GM18505 (cell line): ENCODE results near the gene PHGDH.
A peak's percentile ranks its signal among the peaks of the same experiment; 100 is the strongest.

Source experiments
- ATAC-seq: cut with Tn5 transposase; IDR thresholded peaks from one replicate; pipeline ENCODE4 v1.9.1; 2021; ENCODE audit not compliant: unreplicated experiment
- POLR2A ChIP-seq: IDR thresholded peaks from 4 replicates; pipeline ENCODE4 v1.6.1; 2011; ENCODE audit warnings: borderline replicate concordance; ENCODE audit not compliant: insufficient read depth, insufficient read length; ENCODE audit errors: extremely low read depth

PHGDH gene

DNA sequence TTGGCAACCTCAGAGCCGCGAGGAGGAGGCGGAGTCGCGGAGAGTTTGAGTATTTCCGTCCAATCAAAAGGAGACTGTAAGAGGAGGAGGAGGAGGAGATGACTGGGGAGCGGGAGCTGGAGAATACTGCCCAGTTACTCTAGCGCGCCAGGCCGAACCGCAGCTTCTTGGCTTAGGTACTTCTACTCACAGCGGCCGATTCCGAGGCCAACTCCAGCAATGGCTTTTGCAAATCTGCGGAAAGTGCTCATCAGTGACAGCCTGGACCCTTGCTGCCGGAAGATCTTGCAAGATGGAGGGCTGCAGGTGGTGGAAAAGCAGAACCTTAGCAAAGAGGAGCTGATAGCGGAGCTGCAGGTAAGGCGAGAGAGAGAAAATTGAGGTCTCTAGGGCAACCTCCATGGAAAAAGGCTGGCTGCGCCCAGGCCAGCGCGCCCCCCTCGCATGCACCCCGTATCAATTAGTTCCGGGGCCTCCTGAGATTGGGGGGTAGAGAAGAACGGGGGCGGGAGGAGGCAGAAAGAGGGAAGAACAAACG lies at the start of gene PHGDH:
Gene PHGDH (plus strand): TSS at position 131 of the 538 bp plus-strand sequence. CDS start 89 bp downstream, at position 220.
- ATAC-seq = peak; percentile 72
- peak; percentile 49 for TF ChIP-seq POLR2A

DNA sequence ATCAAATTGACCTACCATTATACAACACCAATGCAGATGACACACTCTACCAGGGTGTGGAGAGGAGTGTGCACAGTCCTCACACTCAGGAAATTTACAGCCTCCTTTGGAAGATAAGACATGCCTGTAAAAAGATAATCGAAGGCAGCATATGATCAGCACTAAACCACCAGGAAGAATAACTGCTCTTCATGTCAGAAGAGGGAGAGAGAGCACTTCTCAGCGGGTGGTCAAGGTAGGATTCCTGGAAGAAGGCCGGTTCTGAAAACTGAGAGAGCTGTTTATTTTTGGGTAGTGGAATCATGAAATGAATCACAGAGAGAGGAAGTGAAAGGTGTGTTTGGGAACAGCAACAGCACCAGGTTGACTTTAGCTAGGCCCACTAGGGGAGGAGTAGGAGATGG lies 49.7 kb upstream of the PHGDH start:
- no peak for TF ChIP-seq POLR2A
- ATAC-seq = peak; percentile 79

DNA sequence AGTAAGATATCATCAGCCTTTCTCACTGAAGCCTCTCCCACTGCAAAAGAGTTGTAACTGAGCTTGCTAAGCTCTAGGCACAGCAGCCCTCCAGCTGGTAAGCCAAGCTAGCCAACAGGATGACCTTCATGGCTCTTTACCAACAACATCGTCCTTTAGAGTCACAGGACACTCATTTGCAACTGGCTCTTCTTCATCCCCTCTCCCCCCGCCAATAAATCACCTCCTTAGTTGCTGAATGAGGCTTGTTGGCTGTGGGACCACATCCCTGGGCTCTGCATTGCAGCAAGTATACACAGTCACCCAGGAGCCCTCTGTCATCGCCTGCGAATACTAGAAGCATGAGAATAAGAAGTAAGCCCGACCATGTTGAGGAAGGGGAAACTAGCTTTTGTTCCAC lies 47.7 kb upstream of the PHGDH start:
- TF ChIP-seq POLR2A = no peak
- no peak for ATAC-seq

DNA sequence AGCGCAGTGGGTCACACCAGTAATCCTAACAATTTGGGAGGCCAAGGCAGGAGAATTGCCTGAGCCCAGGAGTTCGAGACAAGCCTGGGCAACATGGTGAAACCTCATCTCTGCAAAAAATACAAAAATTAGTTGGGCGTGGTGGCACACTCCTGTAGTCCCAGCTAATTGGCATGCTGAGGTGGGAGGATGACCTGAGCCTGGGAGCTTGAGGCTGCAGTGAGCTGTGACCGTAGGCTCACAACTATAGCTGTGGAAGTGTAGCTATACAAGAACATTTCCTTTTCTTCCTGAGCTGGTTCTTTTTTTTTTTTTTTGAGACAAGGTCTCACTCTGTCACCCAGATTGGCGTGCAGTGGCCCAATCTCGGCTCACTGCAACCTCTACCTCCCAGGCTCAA lies 44.6 kb upstream of the PHGDH start:
- no peak for TF ChIP-seq POLR2A
- ATAC-seq = no peak

DNA sequence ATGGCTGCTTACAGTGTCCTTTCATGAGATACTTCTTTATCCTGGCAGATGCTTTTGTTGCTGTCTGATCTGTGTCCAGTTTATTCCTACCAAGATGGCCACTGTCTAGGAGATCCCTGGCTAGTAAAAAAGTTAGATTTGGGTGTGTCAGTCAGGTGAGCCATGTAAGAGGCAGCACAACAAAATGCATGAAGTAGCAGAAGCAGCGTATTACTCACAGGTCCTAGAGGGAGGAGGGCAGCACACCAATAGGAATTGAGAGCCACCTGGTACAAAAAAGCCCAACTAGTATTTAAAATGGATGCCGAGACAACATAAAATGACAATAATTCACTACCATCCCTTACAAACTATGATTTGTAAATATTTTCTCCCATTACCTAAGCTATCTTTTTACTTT lies 40.8 kb upstream of the PHGDH start:
- ATAC-seq = no peak
- TF ChIP-seq POLR2A = no peak

DNA sequence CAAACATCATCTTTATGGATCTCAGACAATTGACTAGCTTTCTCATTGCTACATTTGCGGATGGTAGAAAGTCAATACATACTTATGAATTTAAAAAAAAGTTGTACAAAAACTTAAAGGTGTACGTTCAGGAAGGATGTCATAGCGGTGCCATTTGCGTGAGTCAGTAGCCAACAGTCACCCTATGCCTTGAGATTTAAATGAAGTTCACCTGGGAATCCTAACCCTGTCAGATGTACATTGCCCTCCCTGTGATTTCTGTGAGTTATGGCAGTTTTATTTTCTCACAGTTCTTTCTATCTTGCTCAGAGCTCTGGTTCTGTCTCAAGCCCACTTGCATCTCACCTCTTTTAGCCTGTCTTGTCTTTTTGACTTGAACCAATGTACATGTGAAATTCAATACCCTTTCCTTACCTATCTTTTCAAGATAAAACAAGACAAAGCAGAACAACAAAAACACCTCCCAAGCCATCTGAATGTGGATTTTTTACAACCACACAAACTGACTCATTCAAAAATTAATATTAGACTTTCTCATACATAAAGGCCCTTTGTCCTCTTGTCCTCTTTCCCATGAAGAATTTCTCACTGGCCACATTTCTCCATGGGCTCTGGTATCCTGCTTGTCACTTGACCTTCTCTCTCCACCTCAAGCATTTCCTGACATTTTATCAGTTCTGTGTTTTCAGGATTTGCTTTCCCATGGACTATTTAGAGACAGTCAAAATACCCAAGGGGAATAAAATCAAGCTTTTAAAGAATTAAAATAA lies 38.4 kb upstream of the PHGDH start:
- ATAC-seq = no peak
- TF ChIP-seq POLR2A = no peak

DNA sequence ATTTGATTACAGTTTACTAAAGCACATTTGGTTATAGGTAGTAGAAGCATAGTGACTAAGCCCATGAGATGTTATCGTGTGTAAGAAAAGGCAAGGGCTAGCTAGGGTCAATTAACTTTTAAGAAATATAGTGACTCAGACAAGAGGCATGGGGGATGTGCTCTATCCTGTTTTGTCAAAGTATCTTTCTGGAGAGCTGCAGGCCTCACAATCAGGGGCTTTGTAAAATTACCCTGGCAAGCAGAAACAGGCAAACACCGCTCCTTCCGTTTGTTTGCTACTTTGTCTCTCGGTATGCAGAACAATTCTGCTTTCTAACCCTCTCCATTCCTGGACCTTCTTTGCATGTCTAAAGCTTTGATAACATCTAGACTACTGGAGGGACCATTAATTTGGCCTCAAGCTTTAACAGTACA lies 37.6 kb upstream of the PHGDH start:
- ATAC-seq = no peak
- TF ChIP-seq POLR2A = no peak

DNA sequence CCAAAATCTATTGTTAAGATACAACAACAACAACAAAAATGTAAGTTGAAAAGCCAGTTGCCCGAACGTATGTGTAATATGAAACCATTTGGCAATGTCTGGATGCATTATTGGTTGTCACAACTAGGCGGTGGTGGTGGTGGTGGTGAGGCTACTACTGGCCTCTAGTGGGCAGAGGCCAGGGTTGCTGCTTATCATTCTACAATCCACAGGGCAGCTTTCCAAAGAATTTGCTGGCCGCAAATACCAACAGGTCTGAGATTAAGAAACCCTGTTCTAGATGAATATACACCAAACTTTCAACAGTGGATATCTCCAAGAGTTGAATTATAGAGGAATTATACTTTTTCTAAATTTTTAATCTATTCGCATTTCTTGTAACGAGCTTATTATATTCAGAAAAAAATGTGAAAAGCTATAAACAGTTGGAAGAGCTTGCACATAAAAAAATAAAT lies 36.9 kb upstream of the PHGDH start:
- no peak for ATAC-seq
- TF ChIP-seq POLR2A = no peak

DNA sequence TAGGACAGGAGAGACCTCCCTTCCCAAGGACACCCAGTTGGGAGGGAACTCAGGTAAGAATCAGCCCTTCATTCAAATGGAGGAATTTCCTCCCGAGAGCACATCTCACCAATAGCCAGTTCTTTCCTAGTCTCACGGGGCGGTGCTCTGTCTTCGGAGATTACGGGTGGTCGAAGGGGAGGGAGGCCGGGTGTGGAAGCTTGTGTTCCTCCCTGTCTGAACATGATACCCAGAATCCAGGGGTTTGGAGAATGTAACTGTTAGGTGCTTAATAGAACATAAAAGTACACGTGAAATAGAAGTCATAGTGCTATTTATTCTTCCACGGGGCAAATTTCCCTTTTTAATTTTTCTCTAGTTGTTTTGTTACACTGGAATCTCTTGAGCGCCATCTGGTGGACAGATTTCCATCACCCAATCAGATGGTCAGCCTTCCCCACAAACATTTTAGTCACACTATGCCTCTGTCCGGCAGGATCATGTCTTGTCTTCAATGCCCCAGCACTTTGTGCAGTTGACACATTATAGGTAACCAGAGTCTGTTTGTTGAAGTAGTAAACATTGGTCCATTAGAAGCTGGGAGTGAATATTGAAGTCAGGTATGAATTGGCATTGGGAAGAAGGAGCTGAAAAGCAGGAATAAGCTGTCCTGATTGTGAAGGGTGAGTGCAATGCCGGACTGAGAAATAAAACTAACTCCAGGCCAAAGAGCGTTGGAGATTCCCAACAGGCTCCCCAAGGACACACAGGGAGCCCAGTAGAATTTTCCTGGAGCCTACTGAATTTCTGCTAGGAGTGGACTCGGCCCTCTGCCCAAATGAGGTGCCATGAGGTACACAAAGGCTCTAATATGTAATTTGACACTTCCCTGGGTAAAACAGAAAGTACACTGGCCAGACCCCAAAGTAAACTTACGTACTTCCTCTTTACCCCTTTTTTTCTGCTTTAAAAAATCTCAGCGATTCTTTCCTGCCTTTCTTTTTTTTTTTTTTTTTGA lies 36.1 kb upstream of the PHGDH start:
- no peak for TF ChIP-seq POLR2A
- ATAC-seq = no peak

DNA sequence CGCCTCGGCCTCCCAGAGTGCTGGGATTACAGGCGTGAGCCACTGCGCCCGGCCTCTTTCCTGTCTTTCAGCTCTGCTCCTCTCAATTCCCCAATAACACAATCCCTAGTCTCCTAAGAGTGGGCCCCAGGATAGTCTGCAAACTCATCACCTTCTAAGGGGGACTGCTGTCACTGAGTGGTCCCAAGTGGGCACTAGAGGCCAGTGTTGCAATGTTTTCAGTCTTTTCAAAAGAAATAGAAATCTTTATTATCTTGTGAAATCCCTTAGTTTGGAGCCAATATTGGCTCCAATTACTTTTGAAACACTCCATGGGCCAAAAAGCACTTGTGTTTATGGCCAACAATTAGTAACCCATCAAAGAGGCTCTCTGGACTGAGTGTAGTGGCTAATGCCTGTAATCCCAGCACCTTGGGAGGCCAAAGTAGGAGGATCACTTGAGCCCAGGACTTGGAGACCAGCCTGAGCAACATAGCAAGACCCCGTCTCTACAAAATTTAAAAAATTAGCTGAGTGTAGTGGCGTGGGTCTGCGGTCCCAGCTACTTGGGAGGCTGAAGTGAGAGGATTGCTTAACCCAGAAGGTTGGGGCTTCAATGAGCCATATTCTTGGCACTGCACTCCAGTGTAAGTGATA lies 35.0 kb upstream of the PHGDH start:
- TF ChIP-seq POLR2A = no peak
- no peak for ATAC-seq

DNA sequence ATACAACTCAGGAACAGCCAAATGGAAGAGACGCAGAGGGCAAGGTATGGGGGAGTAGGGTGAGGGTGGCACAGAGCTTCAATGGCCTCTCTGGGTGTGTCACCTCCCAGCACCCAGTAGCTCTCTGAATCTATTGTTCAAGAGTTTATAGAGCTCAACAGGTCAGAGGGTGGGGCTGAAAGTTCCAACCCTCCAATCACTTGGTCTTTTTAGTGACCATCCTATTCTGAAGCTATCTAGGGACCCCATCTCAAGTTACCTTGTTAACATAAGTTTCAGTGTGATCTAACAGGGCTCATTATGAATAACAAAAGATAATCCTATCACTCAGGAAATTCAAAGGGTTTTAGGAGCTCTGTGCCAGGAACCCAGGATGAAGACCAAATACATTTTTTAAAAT lies 32.5 kb upstream of the PHGDH start:
- TF ChIP-seq POLR2A = no peak
- no peak for ATAC-seq

DNA sequence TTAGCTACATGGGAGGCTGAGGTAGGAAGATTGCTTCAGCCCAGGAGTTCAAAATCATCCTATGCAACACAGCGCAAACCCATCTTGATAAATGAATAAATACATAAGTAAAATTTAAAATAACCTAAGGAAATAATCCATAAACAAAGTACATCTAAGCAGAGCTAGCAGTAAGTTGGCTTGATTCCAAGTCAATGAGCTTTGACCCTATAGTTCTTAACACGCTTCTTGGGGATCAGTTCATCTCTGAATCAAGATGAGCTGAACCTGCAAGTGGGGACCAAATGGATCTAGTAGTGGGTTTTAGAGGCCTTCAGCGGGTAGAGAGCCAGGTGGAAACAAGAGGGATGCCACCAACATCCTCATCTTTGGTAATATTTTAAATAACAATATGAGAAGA lies 31.5 kb upstream of the PHGDH start:
- no peak for ATAC-seq

DNA sequence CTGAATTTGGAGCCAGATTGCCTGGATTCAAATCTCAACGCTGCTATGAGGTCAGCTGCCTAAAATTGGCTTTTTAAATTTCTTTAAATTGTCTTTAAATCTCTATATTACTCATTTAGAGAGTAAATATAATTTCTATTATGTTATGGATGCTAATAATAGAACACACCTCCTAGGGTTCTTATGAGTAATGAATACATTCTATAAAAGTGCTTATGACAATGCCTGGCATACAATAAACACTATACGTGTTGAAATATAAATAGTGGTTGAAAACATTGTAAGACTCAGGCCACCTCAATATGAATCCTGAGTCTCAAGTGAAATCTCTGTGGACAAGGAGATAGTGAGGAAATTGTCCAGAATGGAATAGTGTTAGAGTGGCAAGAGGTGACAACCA lies 31.0 kb upstream of the PHGDH start:
- ATAC-seq = no peak
- TF ChIP-seq POLR2A = no peak

More for the DNA sequence above, 31.5 kb upstream of the PHGDH start:
- no peak for TF ChIP-seq POLR2A
